ENCODE data around the gene NELFCD. TPM values are rescaled to one million over a fixed set of nuclear protein-coding genes. Genes with fewer than 3 reads are reported as not detected.

NELFCD gene
- total and polyA plus RNA-seq, 2 donors from 2014 or later = 50.2 to 63.4 TPM

GRCh38 chr20:59000326-59000725, 19.3 kb downstream of the NELFCD start:
- intact Hi-C loops (cut with DNase I) = no loop called here
- FAIRE-seq = no peak

GRCh38 chr20:59001068-59001448, 20.0 kb downstream of the NELFCD start:
- FAIRE-seq = no peak
- Histone ChIP-seq H3K4me1 (ENCODE audit: control insufficient read depth in 2 of 3, insufficient read depth in 2 of 3, low read depth in 1 of 3, low read length in 3 of 3) (peaks cover 0 to 16% (median 8%) of the 10 kb centered on the region in 3 donors), H3K27me3 (ENCODE audit: control insufficient read depth, insufficient read depth, low read length) (no peaks in the 10 kb centered on the region), H3K4me3 (ENCODE audit: low read length in 3 of 3) (no peak overlapping the region), H3K36me3 (ENCODE audit: control insufficient read depth in 2 of 3, insufficient read depth in 3 of 3, low read length in 3 of 3) (peaks cover 0 to 15% (median 12%) of the 10 kb centered on the region in 3 donors), H3K9ac (ENCODE audit: low read length in 3 of 3) (no peak overlapping the region), H3K27ac (ENCODE audit: low read depth in 2 of 2, low read length in 2 of 2) (no peak overlapping the region), H3K9me3 (ENCODE audit: control insufficient read depth in 2 of 3, insufficient read depth in 1 of 3, low read length in 3 of 3) (no peaks in the 10 kb centered on the region)
- TF ChIP-seq CTCF (IDR thresholded peaks at IDR 0.05; ENCODE audit: borderline replicate concordance, extremely low read depth, insufficient read depth) = no peak
- DNase-seq = no peak
- intact Hi-C loops (cut with DNase I) = no loop called here

More at GRCh38 chr20:59000326-59000725, 19.3 kb downstream of the NELFCD start:
- TF ChIP-seq CTCF (IDR thresholded peaks at IDR 0.05; ENCODE audit: borderline replicate concordance, extremely low read depth, insufficient read depth) = no peak
- H3K9me3 ChIP-seq (ENCODE audit: control insufficient read depth in 2 of 3, insufficient read depth in 1 of 3, low read length in 3 of 3) = no peaks in the 10 kb centered on the region
- peaks cover 1 to 19% (median 15%) of the 10 kb centered on the region in 3 donors for H3K36me3 ChIP-seq (ENCODE audit: control insufficient read depth in 2 of 3, insufficient read depth in 3 of 3, low read length in 3 of 3)
- H3K4me1 ChIP-seq (ENCODE audit: control insufficient read depth in 2 of 3, insufficient read depth in 2 of 3, low read depth in 1 of 3, low read length in 3 of 3) = peaks cover 0 to 13% (median 10%) of the 10 kb centered on the region in 3 donors
- no peak overlapping the region for H3K27ac ChIP-seq (ENCODE audit: low read depth in 2 of 2, low read length in 2 of 2)
- no peak overlapping the region for H3K9ac ChIP-seq (ENCODE audit: low read length in 3 of 3)
- H3K4me3 ChIP-seq (ENCODE audit: low read length in 3 of 3) = no peak overlapping the region
- no peaks in the 10 kb centered on the region for H3K27me3 ChIP-seq (ENCODE audit: control insufficient read depth, insufficient read depth, low read length)
- peak in 1 of 5 donors; percentile 46 for DNase-seq

GRCh38 chr20:59001449-59002171, 20.6 kb downstream of the NELFCD start:
- FAIRE-seq = no peak
- intact Hi-C loops (cut with DNase I) = no loop called here
- H3K36me3 ChIP-seq (ENCODE audit: control insufficient read depth in 2 of 3, insufficient read depth in 3 of 3, low read length in 3 of 3) = peaks cover 0 to 10% (median 9%) of the 10 kb centered on the region in 3 donors

More at GRCh38 chr20:59001449-59002171, 20.6 kb downstream of the NELFCD start:
- H3K27me3 ChIP-seq (ENCODE audit: control insufficient read depth, insufficient read depth, low read length) = no peaks in the 10 kb centered on the region
- peak in 1 of 5 donors; percentile 63 for DNase-seq
- H3K9ac ChIP-seq (ENCODE audit: low read length in 3 of 3) = no peak overlapping the region
- TF ChIP-seq CTCF (IDR thresholded peaks at IDR 0.05; ENCODE audit: borderline replicate concordance, extremely low read depth, insufficient read depth) = no peak
- no peak overlapping the region for H3K4me3 ChIP-seq (ENCODE audit: low read length in 3 of 3)
- H3K27ac ChIP-seq (ENCODE audit: low read depth in 2 of 2, low read length in 2 of 2) = no peak overlapping the region
- H3K9me3 ChIP-seq (ENCODE audit: control insufficient read depth in 2 of 3, insufficient read depth in 1 of 3, low read length in 3 of 3) = no peaks in the 10 kb centered on the region
- H3K4me1 ChIP-seq (ENCODE audit: control insufficient read depth in 2 of 3, insufficient read depth in 2 of 3, low read depth in 1 of 3, low read length in 3 of 3) = peaks cover 0 to 14% (median 5%) of the 10 kb centered on the region in 3 donors
